Measurements from ENCODE around the gene MROH7. TPM values are rescaled to one million over a fixed set of nuclear protein-coding genes. Genes with fewer than 3 reads are reported as not detected.

MROH7 gene
- total RNA-seq, 1 experiment from 2014 or later: not detected

- no TSS peak for BruUV-seq (replicated peaks)
- TF ChIP-seq CTCF (IDR thresholded peaks at IDR 0.05; ENCODE audit: unreplicated experiment): no peak
- intact Hi-C loops (cut with micrococcal nuclease): no loop called here
- no peak for DNase-seq (ENCODE audit: unreplicated experiment)
- no peak overlapping the region for H3K4me3 Mint-ChIP-seq (ENCODE audit: unreplicated experiment)
- no peak overlapping the region for H3K27ac Mint-ChIP-seq (ENCODE audit: low read depth, unreplicated experiment)
- no peaks in the 10 kb centered on the region for H3K36me3 Mint-ChIP-seq (ENCODE audit: insufficient read depth, unreplicated experiment)
- ChIA-PET CTCF (interaction anchor here (0.9 kb wide), 1 partner anchor 11 kb away, joined by 5 read pairs; no protein-coding TSS in a partner anchor), POLR2A (interaction anchor here (0.5 kb wide), 1 partner anchor 415 kb away, joined by 3 read pairs; no protein-coding TSS in a partner anchor)
- peaks cover 69% of the 10 kb centered on the region for H3K27me3 Mint-ChIP-seq (ENCODE audit: insufficient read depth, unreplicated experiment)
- no peaks in the 10 kb centered on the region for H3K9me3 Mint-ChIP-seq (ENCODE audit: unreplicated experiment)
- H3K4me1 Mint-ChIP-seq (ENCODE audit: insufficient read depth, unreplicated experiment): no peaks in the 10 kb centered on the region
Observed at GRCh38 chr1:54697896-54698295, 56.3 kb downstream of the MROH7 start.

- H3K4me3 Mint-ChIP-seq (ENCODE audit: unreplicated experiment): no peak overlapping the region
- no peaks in the 10 kb centered on the region for H3K9me3 Mint-ChIP-seq (ENCODE audit: unreplicated experiment)
- intact Hi-C loops (cut with micrococcal nuclease): no loop called here
- TF ChIP-seq CTCF (IDR thresholded peaks at IDR 0.05; ENCODE audit: unreplicated experiment): no peak
- BruUV-seq (replicated peaks): no TSS peak
- H3K27ac Mint-ChIP-seq (ENCODE audit: low read depth, unreplicated experiment): no peak overlapping the region
- POLR2A ChIA-PET: no interaction called here
- peaks cover 73% of the 10 kb centered on the region for H3K27me3 Mint-ChIP-seq (ENCODE audit: insufficient read depth, unreplicated experiment)
- H3K36me3 Mint-ChIP-seq (ENCODE audit: insufficient read depth, unreplicated experiment): no peaks in the 10 kb centered on the region
- no peak for DNase-seq (ENCODE audit: unreplicated experiment)
- H3K4me1 Mint-ChIP-seq (ENCODE audit: insufficient read depth, unreplicated experiment): no peaks in the 10 kb centered on the region
- CTCF ChIA-PET: interaction anchor here (0.9 kb wide), 1 partner anchor 10 kb away, joined by 5 read pairs; no protein-coding TSS in a partner anchor
Observed at GRCh38 chr1:54698346-54698745, 56.8 kb downstream of the MROH7 start.

GRCh38 chr1:54699936-54700525, 58.4 kb downstream of the MROH7 start:
- no TSS peak for BruUV-seq (replicated peaks)
- POLR2A ChIA-PET: no interaction called here
- DNase-seq (ENCODE audit: unreplicated experiment): no peak

GRCh38 chr1:54701066-54701465, 59.5 kb downstream of the MROH7 start:
- no peaks in the 10 kb centered on the region for H3K9me3 Mint-ChIP-seq (ENCODE audit: unreplicated experiment)
- DNase-seq (ENCODE audit: unreplicated experiment): no peak
- H3K4me3 Mint-ChIP-seq (ENCODE audit: unreplicated experiment): no peak overlapping the region
- H3K36me3 Mint-ChIP-seq (ENCODE audit: insufficient read depth, unreplicated experiment): no peaks in the 10 kb centered on the region
- H3K4me1 Mint-ChIP-seq (ENCODE audit: insufficient read depth, unreplicated experiment): no peaks in the 10 kb centered on the region
- intact Hi-C loops (cut with micrococcal nuclease): no loop called here
- no peak overlapping the region for H3K27ac Mint-ChIP-seq (ENCODE audit: low read depth, unreplicated experiment)
- no TSS peak for BruUV-seq (replicated peaks)
- TF ChIP-seq CTCF (IDR thresholded peaks at IDR 0.05; ENCODE audit: unreplicated experiment): no peak
- ChIA-PET CTCF (no interaction called here), POLR2A (interaction anchor here (0.6 kb wide), 2 partner anchors 249 to 534 kb away, joined by 3 read pairs; no protein-coding TSS in a partner anchor)
- H3K27me3 Mint-ChIP-seq (ENCODE audit: insufficient read depth, unreplicated experiment): peaks cover 67% of the 10 kb centered on the region

More at GRCh38 chr1:54699936-54700525, 58.4 kb downstream of the MROH7 start:
- no peaks in the 10 kb centered on the region for H3K36me3 Mint-ChIP-seq (ENCODE audit: insufficient read depth, unreplicated experiment)
- H3K27me3 Mint-ChIP-seq (ENCODE audit: insufficient read depth, unreplicated experiment): peaks cover 76% of the 10 kb centered on the region
- no peak overlapping the region for H3K4me3 Mint-ChIP-seq (ENCODE audit: unreplicated experiment)
- no peaks in the 10 kb centered on the region for H3K4me1 Mint-ChIP-seq (ENCODE audit: insufficient read depth, unreplicated experiment)
- intact Hi-C loops (cut with micrococcal nuclease): no loop called here
- CTCF ChIA-PET: interaction anchor here (0.6 kb wide), 1 partner anchor 25 kb away, joined by 4 read pairs; no protein-coding TSS in a partner anchor
- no peak overlapping the region for H3K27ac Mint-ChIP-seq (ENCODE audit: low read depth, unreplicated experiment)
- TF ChIP-seq CTCF (IDR thresholded peaks at IDR 0.05; ENCODE audit: unreplicated experiment): no peak
- no peaks in the 10 kb centered on the region for H3K9me3 Mint-ChIP-seq (ENCODE audit: unreplicated experiment)
